SK-N-SH (cell line): ENCODE results near the gene ARMC9.

Experiments used
- YY1 ChIP-seq: IDR thresholded peaks from 2 replicates; pipeline ENCODE4 v1.4.0; 2012; ENCODE audit warnings: low read depth, mild to moderate bottlenecking
- TF ChIP-seq, protein P1 (sequence below): IDR thresholded peaks from 2 replicates; pipeline ENCODE4; 2012

DNA sequence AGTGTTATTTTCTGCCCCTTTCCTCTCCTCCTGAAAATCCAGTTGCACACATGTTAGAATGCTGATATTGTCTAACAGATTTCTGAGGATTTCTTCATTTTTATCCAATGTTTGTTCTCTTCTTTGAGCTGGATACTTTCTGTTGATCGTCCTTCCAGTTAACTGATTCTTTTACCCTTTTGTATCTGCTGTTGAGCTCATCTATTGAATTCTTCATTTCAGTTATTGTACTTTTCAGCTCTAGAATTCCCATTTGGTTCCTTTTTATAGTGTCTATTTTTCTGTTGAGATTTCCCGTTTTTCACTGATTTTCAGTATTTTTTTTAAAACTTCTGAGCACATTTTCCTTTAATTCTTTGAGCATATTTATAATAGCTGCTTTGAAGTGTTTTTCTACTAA, 119.1 kb downstream of the ARMC9 start:
- TF ChIP-seq, protein P1, sequence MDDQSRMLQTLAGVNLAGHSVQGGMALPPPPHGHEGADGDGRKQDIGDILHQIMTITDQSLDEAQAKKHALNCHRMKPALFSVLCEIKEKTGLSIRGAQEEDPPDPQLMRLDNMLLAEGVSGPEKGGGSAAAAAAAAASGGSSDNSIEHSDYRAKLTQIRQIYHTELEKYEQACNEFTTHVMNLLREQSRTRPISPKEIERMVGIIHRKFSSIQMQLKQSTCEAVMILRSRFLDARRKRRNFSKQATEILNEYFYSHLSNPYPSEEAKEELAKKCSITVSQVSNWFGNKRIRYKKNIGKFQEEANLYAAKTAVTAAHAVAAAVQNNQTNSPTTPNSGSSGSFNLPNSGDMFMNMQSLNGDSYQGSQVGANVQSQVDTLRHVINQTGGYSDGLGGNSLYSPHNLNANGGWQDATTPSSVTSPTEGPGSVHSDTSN, result no peak
- no peak for TF ChIP-seq YY1
